Measurements from ENCODE around the gene KBTBD3.
A peak's percentile ranks its signal among the peaks of the same experiment; 100 is the strongest.

KBTBD3 gene

GRCh38 chr11:106049727-106050476, 27.2 kb downstream of the KBTBD3 start:
- Histone ChIP-seq H3K4me3 (ENCODE audit: insufficient read depth in 1 of 2, low read depth in 1 of 2, low read length in 2 of 2) (no peak overlapping the region), H3K27ac (ENCODE audit: low read length, poor library complexity, severe bottlenecking) (no peak overlapping the region), H3K9me3 (ENCODE audit: control insufficient read depth, low read length) (no peaks in the 10 kb centered on the region), H3K4ac (ENCODE audit: low read depth in 1 of 2, low read length in 2 of 2) (no peak overlapping the region), H2AFZ (ENCODE audit: low read depth, low read length) (no peak overlapping the region), H3K18ac (ENCODE audit: low read depth in 1 of 2, low read length in 2 of 2) (no peak overlapping the region), H3K36me3 (ENCODE audit: control insufficient read depth in 1 of 2, insufficient read depth in 2 of 2, low read depth in 1 of 2, low read length in 2 of 2) (no peaks in the 10 kb centered on the region), H3K4me2 (ENCODE audit: low read length, poor library complexity, severe bottlenecking) (no peak overlapping the region), H3K9ac (ENCODE audit: low read length) (no peak overlapping the region), H2BK12ac (ENCODE audit: low read length in 2 of 2) (no peak overlapping the region), H2BK5ac (ENCODE audit: low read depth, low read length, poor library complexity, severe bottlenecking) (no peak overlapping the region), H4K8ac (ENCODE audit: low read length) (no peak overlapping the region), H3K79me1 (replicated peaks; ENCODE audit: low read length, poor library complexity, severe bottlenecking) (no peaks in the 10 kb centered on the region), H4K91ac (ENCODE audit: low read length) (no peak overlapping the region), H3K4me1 (ENCODE audit: control insufficient read depth, insufficient read depth, low read depth, low read length) (no peaks in the 10 kb centered on the region), H2BK15ac (ENCODE audit: low read depth, poor library complexity, severe bottlenecking) (no peak overlapping the region), H2AK5ac (ENCODE audit: low read length, severe bottlenecking) (no peak overlapping the region), H3K23ac (ENCODE audit: low read length in 2 of 2) (no peak overlapping the region), H3K27me3 (ENCODE audit: control insufficient read depth in 1 of 2, insufficient read depth in 1 of 2, low read length in 2 of 2) (no peaks in the 10 kb centered on the region), H3K14ac (ENCODE audit: low read length in 2 of 2) (no peak overlapping the region), H2BK120ac (ENCODE audit: low read depth, low read length) (no peak overlapping the region)
- DNase-seq: no peak
- 92% methylated on average over 3 of the region's 5 CpGs for WGBS

GRCh38 chr11:106047631-106048030, 29.5 kb downstream of the KBTBD3 start:
- no peak overlapping the region for H3K18ac ChIP-seq (ENCODE audit: low read depth in 1 of 2, low read length in 2 of 2)
- peak overlapping the region; percentile 70 for H3K27ac ChIP-seq (ENCODE audit: low read length, poor library complexity, severe bottlenecking)
- H3K4me1 ChIP-seq (ENCODE audit: control insufficient read depth, insufficient read depth, low read depth, low read length): no peaks in the 10 kb centered on the region
- H2BK120ac ChIP-seq (ENCODE audit: low read depth, low read length): no peak overlapping the region
- H3K14ac ChIP-seq (ENCODE audit: low read length in 2 of 2): no peak overlapping the region
- no peaks in the 10 kb centered on the region for H3K36me3 ChIP-seq (ENCODE audit: control insufficient read depth in 1 of 2, insufficient read depth in 2 of 2, low read depth in 1 of 2, low read length in 2 of 2)
- no peak overlapping the region for H2BK5ac ChIP-seq (ENCODE audit: low read depth, low read length, poor library complexity, severe bottlenecking)
- H2BK15ac ChIP-seq (ENCODE audit: low read depth, poor library complexity, severe bottlenecking): no peak overlapping the region
- no peaks in the 10 kb centered on the region for H3K9me3 ChIP-seq (ENCODE audit: control insufficient read depth, low read length)
- DNase-seq: no peak
- no peak overlapping the region for H3K4me2 ChIP-seq (ENCODE audit: low read length, poor library complexity, severe bottlenecking)
- H4K8ac ChIP-seq (ENCODE audit: low read length): no peak overlapping the region
- no peak overlapping the region for H3K23ac ChIP-seq (ENCODE audit: low read length in 2 of 2)
- no peak overlapping the region for H2BK12ac ChIP-seq (ENCODE audit: low read length in 2 of 2)
- no peak overlapping the region for H3K4me3 ChIP-seq (ENCODE audit: insufficient read depth in 1 of 2, low read depth in 1 of 2, low read length in 2 of 2)
- no peak overlapping the region for H2AFZ ChIP-seq (ENCODE audit: low read depth, low read length)
- H2AK5ac ChIP-seq (ENCODE audit: low read length, severe bottlenecking): no peak overlapping the region
- H3K4ac ChIP-seq (ENCODE audit: low read depth in 1 of 2, low read length in 2 of 2): no peak overlapping the region
- no peak overlapping the region for H4K91ac ChIP-seq (ENCODE audit: low read length)
- H3K79me1 ChIP-seq (replicated peaks; ENCODE audit: low read length, poor library complexity, severe bottlenecking): no peaks in the 10 kb centered on the region
- H3K27me3 ChIP-seq (ENCODE audit: control insufficient read depth in 1 of 2, insufficient read depth in 1 of 2, low read length in 2 of 2): no peaks in the 10 kb centered on the region
- no peak overlapping the region for H3K9ac ChIP-seq (ENCODE audit: low read length)

GRCh38 chr11:106043540-106043939, 33.6 kb downstream of the KBTBD3 start:
- H3K18ac ChIP-seq (ENCODE audit: low read depth in 1 of 2, low read length in 2 of 2): no peak overlapping the region
- no peak overlapping the region for H2BK120ac ChIP-seq (ENCODE audit: low read depth, low read length)
- H3K27me3 ChIP-seq (ENCODE audit: control insufficient read depth in 1 of 2, insufficient read depth in 1 of 2, low read length in 2 of 2): no peaks in the 10 kb centered on the region
- no peak overlapping the region for H3K9ac ChIP-seq (ENCODE audit: low read length)
- no peak overlapping the region for H4K91ac ChIP-seq (ENCODE audit: low read length)
- no peak for DNase-seq
- no peak overlapping the region for H3K4ac ChIP-seq (ENCODE audit: low read depth in 1 of 2, low read length in 2 of 2)
- no peak overlapping the region for H3K4me3 ChIP-seq (ENCODE audit: insufficient read depth in 1 of 2, low read depth in 1 of 2, low read length in 2 of 2)
- H3K4me1 ChIP-seq (ENCODE audit: control insufficient read depth, insufficient read depth, low read depth, low read length): no peaks in the 10 kb centered on the region
- H2BK5ac ChIP-seq (ENCODE audit: low read depth, low read length, poor library complexity, severe bottlenecking): no peak overlapping the region
- H3K9me3 ChIP-seq (ENCODE audit: control insufficient read depth, low read length): no peaks in the 10 kb centered on the region
- no peak overlapping the region for H2AFZ ChIP-seq (ENCODE audit: low read depth, low read length)
- H3K79me1 ChIP-seq (replicated peaks; ENCODE audit: low read length, poor library complexity, severe bottlenecking): no peaks in the 10 kb centered on the region
- no peak overlapping the region for H4K8ac ChIP-seq (ENCODE audit: low read length)
- H3K27ac ChIP-seq (ENCODE audit: low read length, poor library complexity, severe bottlenecking): no peak overlapping the region
- no peak overlapping the region for H3K23ac ChIP-seq (ENCODE audit: low read length in 2 of 2)
- no peak overlapping the region for H2BK12ac ChIP-seq (ENCODE audit: low read length in 2 of 2)
- no peak overlapping the region for H3K14ac ChIP-seq (ENCODE audit: low read length in 2 of 2)
- H2BK15ac ChIP-seq (ENCODE audit: low read depth, poor library complexity, severe bottlenecking): no peak overlapping the region
- no peak overlapping the region for H2AK5ac ChIP-seq (ENCODE audit: low read length, severe bottlenecking)
- H3K36me3 ChIP-seq (ENCODE audit: control insufficient read depth in 1 of 2, insufficient read depth in 2 of 2, low read depth in 1 of 2, low read length in 2 of 2): no peaks in the 10 kb centered on the region
- no peak overlapping the region for H3K4me2 ChIP-seq (ENCODE audit: low read length, poor library complexity, severe bottlenecking)

- no peak overlapping the region for H2BK120ac ChIP-seq (ENCODE audit: low read depth, low read length)
- H3K9ac ChIP-seq (ENCODE audit: low read length): no peak overlapping the region
- no peaks in the 10 kb centered on the region for H3K27me3 ChIP-seq (ENCODE audit: control insufficient read depth in 1 of 2, insufficient read depth in 1 of 2, low read length in 2 of 2)
- H3K4me1 ChIP-seq (ENCODE audit: control insufficient read depth, insufficient read depth, low read depth, low read length): no peaks in the 10 kb centered on the region
- H3K18ac ChIP-seq (ENCODE audit: low read depth in 1 of 2, low read length in 2 of 2): no peak overlapping the region
- H2BK12ac ChIP-seq (ENCODE audit: low read length in 2 of 2): no peak overlapping the region
- no peaks in the 10 kb centered on the region for H3K79me1 ChIP-seq (replicated peaks; ENCODE audit: low read length, poor library complexity, severe bottlenecking)
- H3K14ac ChIP-seq (ENCODE audit: low read length in 2 of 2): no peak overlapping the region
- no peak overlapping the region for H2BK15ac ChIP-seq (ENCODE audit: low read depth, poor library complexity, severe bottlenecking)
- H2AFZ ChIP-seq (ENCODE audit: low read depth, low read length): no peak overlapping the region
- DNase-seq: no peak
- no peaks in the 10 kb centered on the region for H3K9me3 ChIP-seq (ENCODE audit: control insufficient read depth, low read length)
- no peak overlapping the region for H3K4me3 ChIP-seq (ENCODE audit: insufficient read depth in 1 of 2, low read depth in 1 of 2, low read length in 2 of 2)
- WGBS: 100% methylated on average over 2 of the region's 2 CpGs
- H3K36me3 ChIP-seq (ENCODE audit: control insufficient read depth in 1 of 2, insufficient read depth in 2 of 2, low read depth in 1 of 2, low read length in 2 of 2): no peaks in the 10 kb centered on the region
- H2BK5ac ChIP-seq (ENCODE audit: low read depth, low read length, poor library complexity, severe bottlenecking): no peak overlapping the region
- H2AK5ac ChIP-seq (ENCODE audit: low read length, severe bottlenecking): no peak overlapping the region
- H4K91ac ChIP-seq (ENCODE audit: low read length): no peak overlapping the region
- no peak overlapping the region for H4K8ac ChIP-seq (ENCODE audit: low read length)
- no peak overlapping the region for H3K27ac ChIP-seq (ENCODE audit: low read length, poor library complexity, severe bottlenecking)
- H3K4me2 ChIP-seq (ENCODE audit: low read length, poor library complexity, severe bottlenecking): no peak overlapping the region
- H3K4ac ChIP-seq (ENCODE audit: low read depth in 1 of 2, low read length in 2 of 2): no peak overlapping the region
- H3K23ac ChIP-seq (ENCODE audit: low read length in 2 of 2): no peak overlapping the region
Measured at GRCh38 chr11:106032861-106033260, 44.3 kb downstream of the KBTBD3 start.
